ENCODE data around the gene ENO2. TPM values are rescaled to one million over a fixed set of nuclear protein-coding genes. Genes with fewer than 3 reads are reported as not detected.

The ENO2 gene
- total and polyA plus RNA-seq, 2 donors (not counting 1 experiment from before 2014, with no cell fraction given), result 20.3 to 43.0 TPM

DNA sequence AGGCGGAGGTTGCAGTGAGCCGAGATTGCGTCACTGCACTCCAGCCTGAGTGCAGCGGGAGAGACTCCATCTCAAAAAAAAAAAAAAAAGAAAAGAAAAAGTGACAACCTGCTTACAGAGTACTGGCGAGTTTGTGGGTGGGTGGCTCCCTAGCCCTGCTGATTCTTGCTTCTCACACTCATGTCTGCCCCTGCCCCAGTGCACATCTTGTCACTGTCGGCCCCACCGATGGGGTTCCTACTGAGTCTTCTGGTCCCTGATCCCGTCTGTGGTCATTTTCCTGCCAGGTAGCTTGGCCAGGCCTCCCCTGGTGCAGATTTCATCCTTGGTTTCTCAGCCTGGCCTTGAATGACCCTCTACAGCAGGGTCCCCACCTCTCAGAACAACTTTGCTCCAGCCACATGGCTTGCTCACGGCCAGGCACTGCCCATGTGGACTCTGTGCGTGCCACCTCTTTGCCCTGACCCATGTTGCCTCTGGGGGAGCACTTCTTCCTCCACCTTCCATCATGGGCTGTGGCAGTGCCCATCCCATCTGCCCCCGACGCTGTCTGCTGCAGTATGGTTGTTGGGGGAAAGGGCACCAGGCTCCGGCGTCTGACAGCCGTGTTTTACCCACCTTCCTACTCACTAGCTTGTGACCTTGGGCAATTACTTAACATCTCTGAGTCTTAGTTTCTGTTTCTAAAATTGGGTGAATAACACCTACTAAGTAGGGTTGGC lies 34.7 kb downstream of the ENO2 start:
- H3K27me3 ChIP-seq (ENCODE audit: control insufficient read depth, insufficient read depth, low read length), result no peaks in the 10 kb centered on the region
- peaks cover 5% of the 10 kb centered on the region for H3K36me3 ChIP-seq (ENCODE audit: control insufficient read depth, insufficient read depth, low read length)
- no peak for DNase-seq (ENCODE audit: low read depth in 2 of 2)
- no peak overlapping the region for H3K9ac ChIP-seq (ENCODE audit: insufficient read depth, low read length)
- no peak for TF ChIP-seq EZH2 (IDR thresholded peaks at IDR 0.05; ENCODE audit: low read length, missing control alignments)
- TF ChIP-seq, protein P1, sequence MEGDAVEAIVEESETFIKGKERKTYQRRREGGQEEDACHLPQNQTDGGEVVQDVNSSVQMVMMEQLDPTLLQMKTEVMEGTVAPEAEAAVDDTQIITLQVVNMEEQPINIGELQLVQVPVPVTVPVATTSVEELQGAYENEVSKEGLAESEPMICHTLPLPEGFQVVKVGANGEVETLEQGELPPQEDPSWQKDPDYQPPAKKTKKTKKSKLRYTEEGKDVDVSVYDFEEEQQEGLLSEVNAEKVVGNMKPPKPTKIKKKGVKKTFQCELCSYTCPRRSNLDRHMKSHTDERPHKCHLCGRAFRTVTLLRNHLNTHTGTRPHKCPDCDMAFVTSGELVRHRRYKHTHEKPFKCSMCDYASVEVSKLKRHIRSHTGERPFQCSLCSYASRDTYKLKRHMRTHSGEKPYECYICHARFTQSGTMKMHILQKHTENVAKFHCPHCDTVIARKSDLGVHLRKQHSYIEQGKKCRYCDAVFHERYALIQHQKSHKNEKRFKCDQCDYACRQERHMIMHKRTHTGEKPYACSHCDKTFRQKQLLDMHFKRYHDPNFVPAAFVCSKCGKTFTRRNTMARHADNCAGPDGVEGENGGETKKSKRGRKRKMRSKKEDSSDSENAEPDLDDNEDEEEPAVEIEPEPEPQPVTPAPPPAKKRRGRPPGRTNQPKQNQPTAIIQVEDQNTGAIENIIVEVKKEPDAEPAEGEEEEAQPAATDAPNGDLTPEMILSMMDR (conservative IDR thresholded peaks at IDR 0.05 in 1 of 2, IDR thresholded peaks at IDR 0.05 in 1 of 2; ENCODE audit: low read depth in 1 of 2, low read length in 2 of 2), result no peak
- H3K4me3 ChIP-seq (replicated peaks in 1 of 4; ENCODE audit: control extremely low read depth in 1 of 4, insufficient read depth in 1 of 4, low read depth in 3 of 4, low read length in 4 of 4), result no peak overlapping the region
- H3K9me3 ChIP-seq (ENCODE audit: control insufficient read depth, insufficient read depth, low read depth, low read length), result no peaks in the 10 kb centered on the region
- peaks cover 6% of the 10 kb centered on the region for H3K4me1 ChIP-seq (ENCODE audit: control insufficient read depth, extremely low read depth, insufficient read depth, low read length)
- H3K27ac ChIP-seq (ENCODE audit: insufficient read depth, low read length), result no peak overlapping the region
- no peak overlapping the region for H3K4me2 ChIP-seq (ENCODE audit: extremely low read depth, insufficient read depth, low read length)
- no peak overlapping the region for H2AFZ ChIP-seq (ENCODE audit: low read length)
- no peaks in the 10 kb centered on the region for H4K20me1 ChIP-seq (ENCODE audit: control insufficient read depth, extremely low read depth, insufficient read depth, low read length)
- no peaks in the 10 kb centered on the region for H3K79me2 ChIP-seq (ENCODE audit: control insufficient read depth, insufficient read depth, low read length)

DNA sequence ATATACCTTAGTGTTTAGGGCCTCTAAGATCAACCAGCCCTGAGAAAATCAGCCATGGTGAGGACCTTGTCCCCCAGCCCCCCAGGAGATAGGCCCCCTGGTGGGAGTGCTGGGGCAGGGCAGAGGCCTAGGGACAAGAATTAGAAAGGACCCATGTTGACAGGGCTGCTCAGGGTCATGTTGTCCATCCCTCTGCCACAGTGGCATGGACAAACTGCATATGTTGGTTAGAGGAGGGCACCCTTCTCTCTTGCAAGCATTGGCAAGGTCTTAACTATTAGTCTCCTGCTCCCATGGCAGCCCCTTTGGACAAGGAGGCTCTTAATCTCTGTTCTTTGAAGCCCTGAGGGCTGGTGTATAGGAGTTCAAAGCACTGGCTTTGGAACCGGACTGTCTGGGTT lies 36.0 kb downstream of the ENO2 start:
- H3K27ac ChIP-seq (ENCODE audit: insufficient read depth, low read length), result no peak overlapping the region
- TF ChIP-seq EZH2 (IDR thresholded peaks at IDR 0.05; ENCODE audit: low read length, missing control alignments), result no peak
- TF ChIP-seq, protein P1 (conservative IDR thresholded peaks at IDR 0.05 in 1 of 2, IDR thresholded peaks at IDR 0.05 in 1 of 2; ENCODE audit: low read depth in 1 of 2, low read length in 2 of 2), result peak; percentile 3 to 18
- H3K9me3 ChIP-seq (ENCODE audit: control insufficient read depth, insufficient read depth, low read depth, low read length), result no peaks in the 10 kb centered on the region
- no peaks in the 10 kb centered on the region for H3K27me3 ChIP-seq (ENCODE audit: control insufficient read depth, insufficient read depth, low read length)
- no peak overlapping the region for H3K9ac ChIP-seq (ENCODE audit: insufficient read depth, low read length)
- peaks cover 2% of the 10 kb centered on the region for H3K4me1 ChIP-seq (ENCODE audit: control insufficient read depth, extremely low read depth, insufficient read depth, low read length)
- no peak overlapping the region for H3K4me2 ChIP-seq (ENCODE audit: extremely low read depth, insufficient read depth, low read length)
- H3K79me2 ChIP-seq (ENCODE audit: control insufficient read depth, insufficient read depth, low read length), result no peaks in the 10 kb centered on the region
- no peak for DNase-seq (ENCODE audit: low read depth in 2 of 2)
- peaks cover 4% of the 10 kb centered on the region for H3K36me3 ChIP-seq (ENCODE audit: control insufficient read depth, insufficient read depth, low read length)
- no peak overlapping the region for H3K4me3 ChIP-seq (replicated peaks in 1 of 4; ENCODE audit: control extremely low read depth in 1 of 4, insufficient read depth in 1 of 4, low read depth in 3 of 4, low read length in 4 of 4)
- no peaks in the 10 kb centered on the region for H4K20me1 ChIP-seq (ENCODE audit: control insufficient read depth, extremely low read depth, insufficient read depth, low read length)
- no peak overlapping the region for H2AFZ ChIP-seq (ENCODE audit: low read length)

DNA sequence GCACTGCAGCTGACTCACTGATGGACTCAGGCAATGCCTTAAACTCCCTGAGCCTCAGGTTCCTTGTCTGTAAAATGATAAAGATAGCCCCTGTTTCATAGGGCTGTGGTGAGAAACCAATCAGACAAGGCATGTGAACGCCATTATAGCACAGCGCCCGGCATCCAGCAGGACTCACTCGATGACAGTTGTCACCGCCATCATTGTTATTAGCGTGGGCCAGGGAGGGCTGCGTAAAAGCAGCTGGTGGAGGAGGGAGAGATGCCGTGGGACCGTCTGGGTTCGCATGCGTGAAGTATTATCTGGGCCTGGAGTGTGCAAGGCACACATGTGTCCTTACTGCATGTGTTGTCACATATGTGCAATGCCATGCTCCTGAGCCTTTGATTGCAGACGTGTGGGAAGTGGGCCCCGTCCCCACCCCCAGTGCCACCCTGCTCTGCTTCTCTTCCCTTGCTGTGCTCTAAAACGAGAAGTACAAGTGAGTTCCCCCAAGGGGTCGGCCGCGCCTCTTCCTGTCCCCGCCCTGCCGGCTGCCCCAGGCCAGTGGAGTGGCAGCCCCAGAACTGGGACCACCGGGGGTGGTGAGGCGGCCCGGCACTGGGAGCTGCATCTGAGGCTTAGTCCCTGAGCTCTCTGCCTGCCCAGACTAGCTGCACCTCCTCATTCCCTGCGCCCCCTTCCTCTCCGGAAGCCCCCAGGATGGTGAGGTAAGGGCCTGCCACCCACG lies 36.6 kb downstream of the ENO2 start, which contains the start of gene PTPN6:
TSS of gene PTPN6 (plus strand) at position 546 of the 730 bp plus-strand sequence. CDS start at position 703, 157 bp downstream.
- no peak for DNase-seq (ENCODE audit: low read depth in 2 of 2)
- no peaks in the 10 kb centered on the region for H3K9me3 ChIP-seq (ENCODE audit: control insufficient read depth, insufficient read depth, low read depth, low read length)
- H3K27ac ChIP-seq (ENCODE audit: insufficient read depth, low read length), result no peak within 1 kb of the TSS
- H3K79me2 ChIP-seq (ENCODE audit: control insufficient read depth, insufficient read depth, low read length), result no peaks in the 10 kb centered on the region
- no peak within 1 kb of the TSS for H2AFZ ChIP-seq (ENCODE audit: low read length)
- no peaks in the 10 kb centered on the region for H3K4me1 ChIP-seq (ENCODE audit: control insufficient read depth, extremely low read depth, insufficient read depth, low read length)
- TF ChIP-seq, protein P1 (conservative IDR thresholded peaks at IDR 0.05 in 1 of 2, IDR thresholded peaks at IDR 0.05 in 1 of 2; ENCODE audit: low read depth in 1 of 2, low read length in 2 of 2), result no peak
- no peak for TF ChIP-seq EZH2 (IDR thresholded peaks at IDR 0.05; ENCODE audit: low read length, missing control alignments)
- no peak within 1 kb of the TSS for H3K4me2 ChIP-seq (ENCODE audit: extremely low read depth, insufficient read depth, low read length)
- no peaks in the 10 kb centered on the region for H3K27me3 ChIP-seq (ENCODE audit: control insufficient read depth, insufficient read depth, low read length)
- H3K36me3 ChIP-seq (ENCODE audit: control insufficient read depth, insufficient read depth, low read length), result peaks cover under 1% of the 10 kb centered on the region
- H3K9ac ChIP-seq (ENCODE audit: insufficient read depth, low read length), result no peak within 1 kb of the TSS
- H4K20me1 ChIP-seq (ENCODE audit: control insufficient read depth, extremely low read depth, insufficient read depth, low read length), result no peaks in the 10 kb centered on the region
- H3K4me3 ChIP-seq (replicated peaks in 1 of 4; ENCODE audit: control extremely low read depth in 1 of 4, insufficient read depth in 1 of 4, low read depth in 3 of 4, low read length in 4 of 4), result no peak within 1 kb of the TSS

Measured in fibroblast of lung (primary cell).